HCT116 (cell line): ENCODE measurements around the gene PSME1.

Experiments used
- EZH2 ChIP-seq: fragments of 200-600 bp; sonication (generic); IDR thresholded peaks from 2 replicates; pipeline ENCODE4 v1.6.1; 2017; ENCODE audit warnings: antibody characterized with exemption, mixed run types
- POLR2A ChIP-seq: IDR thresholded peaks from 2 replicates; pipeline ENCODE4 v1.7.0; 2011; ENCODE audit warnings: borderline replicate concordance; ENCODE audit not compliant: insufficient read depth, insufficient read length; ENCODE audit errors: extremely low read depth
- POLR2AphosphoS5 ChIP-seq: IDR thresholded peaks from 2 replicates; pipeline ENCODE4 v1.6.1; 2011; ENCODE audit warnings: mild to moderate bottlenecking, low read depth, low read length, moderate library complexity
- SIN3A ChIP-seq: IDR thresholded peaks from 2 replicates; pipeline ENCODE4 v1.6.1; 2012; ENCODE audit warnings: low read depth
- SP1 ChIP-seq: IDR thresholded peaks from 2 replicates; pipeline ENCODE4 v1.6.1; 2012; ENCODE audit warnings: low read depth
- YY1 ChIP-seq: IDR thresholded peaks from 2 replicates; pipeline ENCODE4 v1.6.1; 2011; ENCODE audit warnings: low read length, low read depth, moderate library complexity, mild to moderate bottlenecking; ENCODE audit not compliant: insufficient replicate concordance; ENCODE audit errors: extremely low read depth
- TF ChIP-seq, protein P1 (sequence below): IDR thresholded peaks from 2 replicates; pipeline ENCODE4 v1.6.1; 2012
- TF ChIP-seq, protein P2 (sequence below), 3 experiments: fragments of 200-600 bp in 1 of 3; sonication (generic) in 1 of 3; IDR thresholded peaks in 2 of 3; conservative IDR thresholded peaks in 1 of 3; 2 replicates each; pipeline ENCODE4 v1.5.1; 2012 to 2017; ENCODE audit warnings: low read depth in 2 of 3, low read length in 2 of 3, antibody characterized with exemption in 1 of 3, borderline replicate concordance in 1 of 3, control low read depth in 1 of 3, mild to moderate bottlenecking in 1 of 3, mixed read lengths in 1 of 3, mixed run types in 1 of 3, moderate library complexity in 1 of 3; ENCODE audit not compliant: insufficient read depth in 1 of 3
- TF ChIP-seq, protein P3 (sequence below): IDR thresholded peaks from 2 replicates; pipeline ENCODE4 v1.6.1; 2012; ENCODE audit warnings: low read depth

DNA sequence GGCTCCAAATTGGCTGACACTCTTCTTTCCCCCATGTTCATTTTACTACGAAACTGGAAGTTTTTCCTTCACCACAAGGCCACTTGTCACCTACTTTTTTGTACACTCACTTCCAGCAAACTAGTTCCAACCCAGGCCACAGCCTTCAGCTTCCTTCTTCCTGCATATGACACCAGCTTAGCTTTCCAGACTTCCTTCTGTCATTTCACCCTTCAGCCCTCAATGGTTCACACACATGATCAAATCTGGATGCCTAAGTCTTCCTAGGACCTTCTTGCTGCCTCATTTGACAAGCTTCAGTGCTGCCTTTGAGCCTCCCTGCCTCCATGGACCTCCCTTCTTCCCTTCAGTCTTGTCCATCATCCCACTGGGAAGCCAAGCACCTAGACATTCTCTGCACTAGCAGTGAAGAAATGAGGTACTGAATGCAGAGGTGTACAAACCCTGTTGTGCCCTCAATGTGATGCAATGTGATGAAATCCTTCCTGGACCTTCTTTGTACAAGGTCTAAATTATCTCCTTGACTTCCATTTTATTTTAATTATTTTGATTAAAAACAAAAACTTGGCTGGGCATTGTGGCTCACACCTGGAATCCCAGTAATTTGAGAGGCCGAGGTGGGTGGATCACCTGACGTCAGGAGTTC, 31.6 kb downstream of the PSME1 start:
- TF ChIP-seq YY1 (no peak), POLR2AphosphoS5 (no peak), POLR2A (no peak), SIN3A (no peak), SP1 (no peak), EZH2 (no peak)
- TF ChIP-seq, protein P1, sequence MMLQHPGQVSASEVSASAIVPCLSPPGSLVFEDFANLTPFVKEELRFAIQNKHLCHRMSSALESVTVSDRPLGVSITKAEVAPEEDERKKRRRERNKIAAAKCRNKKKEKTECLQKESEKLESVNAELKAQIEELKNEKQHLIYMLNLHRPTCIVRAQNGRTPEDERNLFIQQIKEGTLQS = no peak
- TF ChIP-seq, protein P2, sequence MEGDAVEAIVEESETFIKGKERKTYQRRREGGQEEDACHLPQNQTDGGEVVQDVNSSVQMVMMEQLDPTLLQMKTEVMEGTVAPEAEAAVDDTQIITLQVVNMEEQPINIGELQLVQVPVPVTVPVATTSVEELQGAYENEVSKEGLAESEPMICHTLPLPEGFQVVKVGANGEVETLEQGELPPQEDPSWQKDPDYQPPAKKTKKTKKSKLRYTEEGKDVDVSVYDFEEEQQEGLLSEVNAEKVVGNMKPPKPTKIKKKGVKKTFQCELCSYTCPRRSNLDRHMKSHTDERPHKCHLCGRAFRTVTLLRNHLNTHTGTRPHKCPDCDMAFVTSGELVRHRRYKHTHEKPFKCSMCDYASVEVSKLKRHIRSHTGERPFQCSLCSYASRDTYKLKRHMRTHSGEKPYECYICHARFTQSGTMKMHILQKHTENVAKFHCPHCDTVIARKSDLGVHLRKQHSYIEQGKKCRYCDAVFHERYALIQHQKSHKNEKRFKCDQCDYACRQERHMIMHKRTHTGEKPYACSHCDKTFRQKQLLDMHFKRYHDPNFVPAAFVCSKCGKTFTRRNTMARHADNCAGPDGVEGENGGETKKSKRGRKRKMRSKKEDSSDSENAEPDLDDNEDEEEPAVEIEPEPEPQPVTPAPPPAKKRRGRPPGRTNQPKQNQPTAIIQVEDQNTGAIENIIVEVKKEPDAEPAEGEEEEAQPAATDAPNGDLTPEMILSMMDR (IDR thresholded peaks at IDR 0.05 in 2 of 3, conservative IDR thresholded peaks at IDR 0.05 in 1 of 3; ENCODE audit: borderline replicate concordance in 1 of 3, insufficient read depth in 1 of 3, low read depth in 2 of 3, low read length in 2 of 3) = no peak
- TF ChIP-seq, protein P3, sequence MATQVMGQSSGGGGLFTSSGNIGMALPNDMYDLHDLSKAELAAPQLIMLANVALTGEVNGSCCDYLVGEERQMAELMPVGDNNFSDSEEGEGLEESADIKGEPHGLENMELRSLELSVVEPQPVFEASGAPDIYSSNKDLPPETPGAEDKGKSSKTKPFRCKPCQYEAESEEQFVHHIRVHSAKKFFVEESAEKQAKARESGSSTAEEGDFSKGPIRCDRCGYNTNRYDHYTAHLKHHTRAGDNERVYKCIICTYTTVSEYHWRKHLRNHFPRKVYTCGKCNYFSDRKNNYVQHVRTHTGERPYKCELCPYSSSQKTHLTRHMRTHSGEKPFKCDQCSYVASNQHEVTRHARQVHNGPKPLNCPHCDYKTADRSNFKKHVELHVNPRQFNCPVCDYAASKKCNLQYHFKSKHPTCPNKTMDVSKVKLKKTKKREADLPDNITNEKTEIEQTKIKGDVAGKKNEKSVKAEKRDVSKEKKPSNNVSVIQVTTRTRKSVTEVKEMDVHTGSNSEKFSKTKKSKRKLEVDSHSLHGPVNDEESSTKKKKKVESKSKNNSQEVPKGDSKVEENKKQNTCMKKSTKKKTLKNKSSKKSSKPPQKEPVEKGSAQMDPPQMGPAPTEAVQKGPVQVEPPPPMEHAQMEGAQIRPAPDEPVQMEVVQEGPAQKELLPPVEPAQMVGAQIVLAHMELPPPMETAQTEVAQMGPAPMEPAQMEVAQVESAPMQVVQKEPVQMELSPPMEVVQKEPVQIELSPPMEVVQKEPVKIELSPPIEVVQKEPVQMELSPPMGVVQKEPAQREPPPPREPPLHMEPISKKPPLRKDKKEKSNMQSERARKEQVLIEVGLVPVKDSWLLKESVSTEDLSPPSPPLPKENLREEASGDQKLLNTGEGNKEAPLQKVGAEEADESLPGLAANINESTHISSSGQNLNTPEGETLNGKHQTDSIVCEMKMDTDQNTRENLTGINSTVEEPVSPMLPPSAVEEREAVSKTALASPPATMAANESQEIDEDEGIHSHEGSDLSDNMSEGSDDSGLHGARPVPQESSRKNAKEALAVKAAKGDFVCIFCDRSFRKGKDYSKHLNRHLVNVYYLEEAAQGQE = no peak
